ENCODE measurements around the gene ZNF836. TPM values are rescaled to one million over a fixed set of nuclear protein-coding genes. Genes with fewer than 3 reads are reported as not detected.

Gene ZNF836
- total RNA-seq, 4 donors from 2014 or later, result 5.6 to 17.8 (median 8.7) TPM

DNA sequence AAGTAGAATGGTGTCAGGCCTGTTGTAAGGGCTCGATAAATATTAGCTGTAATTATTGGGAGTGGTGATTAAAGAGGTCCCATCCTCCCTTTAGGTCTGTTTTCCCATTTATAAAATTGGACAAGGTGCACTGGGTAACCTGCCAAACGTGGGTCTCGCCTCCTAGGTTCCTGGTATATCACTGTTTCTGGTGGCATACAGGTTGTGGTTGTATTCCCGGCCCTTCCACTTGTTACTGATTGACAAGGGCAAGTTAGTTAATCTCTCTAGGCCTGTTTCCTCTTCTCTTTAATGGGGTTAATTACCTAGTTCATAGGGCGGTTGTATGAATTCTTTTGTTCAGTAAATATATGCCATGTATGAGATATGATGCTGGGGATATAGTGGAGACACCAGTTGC lies 20.0 kb upstream of the ZNF836 start:
- Histone ChIP-seq H3K4me3 (peak overlapping the region in 3 of 4 donors; percentile 68 to 95 (median 94)), H3K9me3 (no peaks in the 10 kb centered on the region), H3K27ac (peak overlapping the region; percentile 93 to 99 (median 98)), H3K4me1 (peaks cover 23 to 46% (median 34%) of the 10 kb centered on the region in 4 donors), H3K27me3 (no peaks in the 10 kb centered on the region), H3K36me3 (peaks cover 0 to 4% (median 0%) of the 10 kb centered on the region in 4 donors)
- intact Hi-C loops (cut with DNase I; ENCODE audit: low total_unique reads), result no loop called here
- DNase-seq, result peak; percentile 66
- WGBS, 2 donors (ENCODE audit: low coverage in 1 of 2), result 29 to 51% methylated on average over 1 to 5 of the region's 5 CpGs
- TF ChIP-seq POLR2A (IDR thresholded peaks at IDR 0.05), result peak; percentile 58
- no peak for TF ChIP-seq EP300 (IDR thresholded peaks at IDR 0.05; ENCODE audit: low read depth)
- no peak for TF ChIP-seq CTCF (IDR thresholded peaks at IDR 0.05)
- peak in 2 of 3 donors; percentile 17 to 75 for TF ChIP-seq POLR2AphosphoS5 (IDR thresholded peaks at IDR 0.05)
- in situ Hi-C loops (cut with MboI; ENCODE audit: low pct_ligation_motif_present in 1 of 4, low pct_unique_long_range_greater_than_20kb in 1 of 4, low sequenced_read_pairs in 3 of 4), result no loop called here

DNA sequence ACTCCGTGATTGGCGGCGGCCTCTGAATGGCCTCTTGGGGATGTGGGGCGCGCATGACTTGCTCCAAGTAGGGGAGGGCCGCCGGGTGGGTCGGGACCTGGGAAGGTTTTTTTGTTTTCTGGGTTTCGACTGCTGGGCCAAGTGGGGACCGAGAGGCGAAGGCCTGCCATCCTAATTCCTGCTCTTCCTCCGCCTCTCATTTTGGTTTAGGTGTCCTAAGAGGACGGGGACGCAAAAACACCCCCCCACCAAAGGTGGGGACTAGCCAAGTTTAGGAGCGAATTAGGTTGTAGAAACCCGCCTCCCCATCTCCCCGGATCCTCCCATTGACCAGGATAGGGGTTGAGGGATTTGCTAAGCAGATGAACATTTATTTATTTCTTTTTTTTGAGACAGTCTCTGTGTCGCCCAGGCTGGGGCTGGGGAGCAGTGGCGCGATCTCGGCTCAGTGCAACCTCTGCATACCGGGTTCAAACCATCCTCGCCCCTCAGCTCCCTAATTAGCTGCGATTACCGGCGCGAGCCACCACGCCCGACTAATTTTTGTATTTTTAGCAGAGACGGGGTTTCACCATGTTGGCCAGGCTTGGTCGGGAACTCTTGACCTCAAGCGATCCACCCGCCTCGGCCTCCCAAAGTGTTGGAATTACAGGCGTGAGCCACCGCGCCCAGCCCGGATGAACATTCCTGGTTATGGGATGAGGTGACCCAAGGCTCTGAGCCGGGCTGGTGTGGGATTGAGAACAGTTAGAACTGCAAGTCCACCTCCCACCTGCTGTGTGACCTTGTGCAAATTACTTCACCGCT lies 19.3 kb upstream of the ZNF836 start:
- H3K4me3 ChIP-seq, result peak overlapping the region; percentile 68 to 98 (median 94)
- WGBS, 2 donors (ENCODE audit: low coverage in 1 of 2), result 3% methylated on average over 39 of the region's 40 CpGs; no CpG with 5 or more reads in 1 of the 2 donors
- TF ChIP-seq POLR2A (IDR thresholded peaks at IDR 0.05) (no peak), CTCF (IDR thresholded peaks at IDR 0.05) (no peak), EP300 (IDR thresholded peaks at IDR 0.05; ENCODE audit: low read depth) (no peak), POLR2AphosphoS5 (IDR thresholded peaks at IDR 0.05) (no peak)
- peaks cover 23 to 46% (median 34%) of the 10 kb centered on the region in 4 donors for H3K4me1 ChIP-seq
- in situ Hi-C loops (cut with MboI; ENCODE audit: low pct_ligation_motif_present in 1 of 4, low pct_unique_long_range_greater_than_20kb in 1 of 4, low sequenced_read_pairs in 3 of 4) (no loop called here), intact Hi-C loops (cut with DNase I; ENCODE audit: low total_unique reads) (no loop called here)
- H3K27me3 ChIP-seq, result no peaks in the 10 kb centered on the region
- H3K9me3 ChIP-seq, result no peaks in the 10 kb centered on the region
- H3K27ac ChIP-seq, result peak overlapping the region; percentile 93 to 99 (median 98)
- no peaks in the 10 kb centered on the region for H3K36me3 ChIP-seq
- peak; percentile 55 for DNase-seq

DNA sequence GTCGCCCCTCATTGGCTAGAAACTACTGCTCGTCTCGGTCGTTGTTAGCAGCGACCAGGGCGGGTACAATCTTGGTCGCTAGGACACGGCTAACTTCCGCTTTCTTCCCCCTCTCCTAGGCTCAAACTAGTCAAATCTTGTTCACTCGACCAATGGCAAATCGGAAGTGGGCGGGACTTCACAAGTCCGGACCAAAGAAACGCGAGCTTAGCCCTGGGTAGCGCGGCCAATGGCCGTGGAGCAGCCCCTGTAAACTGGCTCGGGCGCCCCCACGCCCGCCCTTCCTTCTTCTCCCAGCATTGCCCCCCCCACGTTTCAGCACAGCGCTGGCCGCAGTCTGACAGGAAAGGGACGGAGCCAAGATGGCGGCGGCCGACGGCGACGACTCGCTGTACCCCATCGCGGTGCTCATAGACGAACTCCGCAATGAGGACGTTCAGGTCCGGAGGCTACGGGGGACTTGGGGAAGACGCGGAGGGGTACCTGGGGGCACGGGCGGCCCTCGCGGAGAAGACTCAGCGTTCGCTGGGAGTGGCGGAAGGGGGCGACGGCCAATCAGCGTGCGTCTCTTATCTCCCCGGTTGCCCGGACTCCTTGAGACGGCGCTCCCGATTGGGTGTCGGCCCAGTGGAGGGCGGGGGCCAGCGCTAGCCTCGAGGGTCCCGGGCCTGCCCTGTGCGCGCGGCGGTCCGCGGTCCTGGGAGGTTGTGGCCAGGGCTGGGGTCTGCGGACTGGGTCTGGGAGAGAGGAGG lies 18.5 kb upstream of the ZNF836 start, which contains the start of gene PPP2R1A:
PPP2R1A (plus strand) TSS at position 318 of the 752 bp plus-strand sequence; CDS start at position 363, 45 bp downstream.
- TF ChIP-seq EP300 (IDR thresholded peaks at IDR 0.05; ENCODE audit: low read depth), result no peak
- TF ChIP-seq POLR2AphosphoS5 (IDR thresholded peaks at IDR 0.05), result peak; percentile 70 to 94 (median 93)
- TF ChIP-seq POLR2A (IDR thresholded peaks at IDR 0.05), result peak; percentile 98
- peak in 1 of 5 experiments; percentile 8 for TF ChIP-seq CTCF (IDR thresholded peaks at IDR 0.05)
- in situ Hi-C loops (cut with MboI; ENCODE audit: low pct_ligation_motif_present in 1 of 4, low pct_unique_long_range_greater_than_20kb in 1 of 4, low sequenced_read_pairs in 3 of 4), result no loop called here
- 0% methylated on average over 39 of the region's 70 CpGs; no CpG with 5 or more reads in 1 of the 2 donors for WGBS, 2 donors (ENCODE audit: low coverage in 1 of 2)
- H3K4me1 ChIP-seq, result peaks cover 23 to 40% (median 31%) of the 10 kb centered on the region in 4 donors
- intact Hi-C loops (cut with DNase I; ENCODE audit: low total_unique reads), result no loop called here
- no peaks in the 10 kb centered on the region for H3K27me3 ChIP-seq
- peak within 1 kb of the TSS; percentile 93 to 99 (median 98) for H3K27ac ChIP-seq
- H3K9me3 ChIP-seq, result no peaks in the 10 kb centered on the region
- DNase-seq, result peak; percentile 99
- H3K36me3 ChIP-seq, result no peaks in the 10 kb centered on the region
- H3K4me3 ChIP-seq, result peak within 1 kb of the TSS; percentile 68 to 98 (median 94)

All from transverse colon (tissue), 4 donors.